ENCODE measurements around the gene GPAT2.
"Not testable (repeated sequence)": the region's sequence is repeated elsewhere in the genome, so short reads cannot be mapped to it uniquely, and the experiment has no call there.

The GPAT2 gene

GRCh38 chr2:96034792-96035191, at the start of gene GPAT2:
TSS of gene GPAT2 (minus strand) at chr2:96034916. CDS start at chr2:96032359, 2,557 bp downstream.
- DNase-seq (ENCODE audit: low read depth) = not testable (repeated sequence)

GRCh38 chr2:96083989-96084857, 49.5 kb upstream of the GPAT2 start:
- no peak for DNase-seq (ENCODE audit: low read depth)

GRCh38 chr2:96083064-96083939, 48.6 kb upstream of the GPAT2 start:
- DNase-seq (ENCODE audit: low read depth) = no peak

GRCh38 chr2:96082211-96083063, 47.7 kb upstream of the GPAT2 start:
- DNase-seq (ENCODE audit: low read depth) = no peak

- DNase-seq (ENCODE audit: low read depth) = no peak
Measured at GRCh38 chr2:96081042-96081441, 46.3 kb upstream of the GPAT2 start.

- no peak for DNase-seq (ENCODE audit: low read depth)
Measured at GRCh38 chr2:96075199-96075771, 40.6 kb upstream of the GPAT2 start.

GRCh38 chr2:96074156-96074555, 39.4 kb upstream of the GPAT2 start:
- DNase-seq (ENCODE audit: low read depth) = no peak

GRCh38 chr2:96073170-96073775, 38.6 kb upstream of the GPAT2 start:
- no peak for DNase-seq (ENCODE audit: low read depth)

GRCh38 chr2:96072746-96073145, 38.0 kb upstream of the GPAT2 start:
- DNase-seq (ENCODE audit: low read depth) = no peak

- not testable (repeated sequence) for DNase-seq (ENCODE audit: low read depth)
Measured at GRCh38 chr2:96071977-96072491, 37.3 kb upstream of the GPAT2 start.

GRCh38 chr2:96071087-96071976, 36.6 kb upstream of the GPAT2 start:
- DNase-seq (ENCODE audit: low read depth) = not testable (repeated sequence)

- DNase-seq (ENCODE audit: low read depth) = not testable (repeated sequence)
Measured at GRCh38 chr2:96070351-96070750, 35.6 kb upstream of the GPAT2 start.

GRCh38 chr2:96069878-96070277, 35.2 kb upstream of the GPAT2 start:
- not testable (repeated sequence) for DNase-seq (ENCODE audit: low read depth)

GRCh38 chr2:96067902-96068581, 33.3 kb upstream of the GPAT2 start:
- not testable (repeated sequence) for DNase-seq (ENCODE audit: low read depth)

- DNase-seq (ENCODE audit: low read depth) = not testable (repeated sequence)
Measured at GRCh38 chr2:96067098-96067660, 32.5 kb upstream of the GPAT2 start.

GRCh38 chr2:96066511-96066910, 31.8 kb upstream of the GPAT2 start:
- not testable (repeated sequence) for DNase-seq (ENCODE audit: low read depth)

GRCh38 chr2:96065954-96066353, 31.2 kb upstream of the GPAT2 start:
- DNase-seq (ENCODE audit: low read depth) = not testable (repeated sequence)

- DNase-seq (ENCODE audit: low read depth) = no peak
Measured at GRCh38 chr2:96065381-96065930, 30.7 kb upstream of the GPAT2 start.

All from GM04504 (cell line).